ENCODE data around the gene PI4KB. TPM values are rescaled to one million over a fixed set of nuclear protein-coding genes. Genes with fewer than 3 reads are reported as not detected.

The PI4KB gene
- polyA plus RNA-seq, 1 donor from 2014 or later: 22.8 TPM

DNA sequence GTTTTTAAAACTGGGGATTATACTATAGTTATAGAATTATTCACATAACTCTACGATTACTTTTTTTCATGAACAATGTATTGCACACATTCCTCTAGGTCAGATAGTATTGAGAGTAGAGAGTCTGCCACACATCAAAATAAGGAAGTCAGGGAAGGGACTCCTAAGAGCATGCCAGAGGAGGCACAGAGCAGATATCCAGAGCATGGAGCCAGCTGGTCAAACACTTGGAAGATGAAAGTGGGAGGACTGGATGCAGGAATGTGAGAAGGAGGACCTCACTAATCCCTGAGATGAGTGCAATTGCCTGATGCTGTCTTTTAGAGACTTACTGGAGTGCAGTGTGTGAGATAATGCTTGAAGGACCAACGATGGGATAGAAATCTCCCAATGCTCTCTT lies 29.5 kb upstream of the PI4KB start:
- no peak overlapping the region for H2AFZ ChIP-seq (ENCODE audit: low read depth, low read length)

GRCh38 chr1:151352021-151352718 lies 25.0 kb upstream of the PI4KB start:
- no peaks in the 10 kb centered on the region for H3F3A ChIP-seq (ENCODE audit: insufficient read depth, low read length, poor library complexity, severe bottlenecking)
- no peak overlapping the region for H3K4me2 ChIP-seq (ENCODE audit: low read length)
- H3K27me3 ChIP-seq (ENCODE audit: insufficient read depth, low read depth, low read length): no peaks in the 10 kb centered on the region
- no peaks in the 10 kb centered on the region for H3K36me3 ChIP-seq (ENCODE audit: insufficient read depth, low read length)
- H3K4me3 ChIP-seq (ENCODE audit: low read length): no peak overlapping the region
- H3K9ac ChIP-seq (ENCODE audit: low read length): no peak overlapping the region
- no peaks in the 10 kb centered on the region for H4K20me1 ChIP-seq (ENCODE audit: insufficient read depth)
- no peaks in the 10 kb centered on the region for H3K79me2 ChIP-seq (replicated peaks; ENCODE audit: insufficient read depth, low read length)
- no peak overlapping the region for H2AFZ ChIP-seq (ENCODE audit: low read depth, low read length)
- no peaks in the 10 kb centered on the region for H3K9me2 ChIP-seq (ENCODE audit: insufficient read depth, low read length)
- H3K27ac ChIP-seq (ENCODE audit: low read length): no peak overlapping the region
- H3K9me3 ChIP-seq (ENCODE audit: low read length): no peaks in the 10 kb centered on the region
- TF ChIP-seq TAF1 (IDR thresholded peaks at IDR 0.05; ENCODE audit: low read depth) (no peak), SMC3 (conservative IDR thresholded peaks at IDR 0.05; ENCODE audit: poor library complexity) (no peak), CTCF (IDR thresholded peaks at IDR 0.05; ENCODE audit: poor library complexity, severe bottlenecking) (no peak), EZH2 (IDR thresholded peaks at IDR 0.05; ENCODE audit: borderline replicate concordance, insufficient read depth, low read length, poor library complexity, severe bottlenecking) (no peak), POLR2AphosphoS5 (IDR thresholded peaks at IDR 0.05) (no peak), RAD21 (conservative IDR thresholded peaks at IDR 0.05) (no peak), MXI1 (conservative IDR thresholded peaks at IDR 0.05; ENCODE audit: poor library complexity, severe bottlenecking) (no peak)
- TF ChIP-seq, protein P1, sequence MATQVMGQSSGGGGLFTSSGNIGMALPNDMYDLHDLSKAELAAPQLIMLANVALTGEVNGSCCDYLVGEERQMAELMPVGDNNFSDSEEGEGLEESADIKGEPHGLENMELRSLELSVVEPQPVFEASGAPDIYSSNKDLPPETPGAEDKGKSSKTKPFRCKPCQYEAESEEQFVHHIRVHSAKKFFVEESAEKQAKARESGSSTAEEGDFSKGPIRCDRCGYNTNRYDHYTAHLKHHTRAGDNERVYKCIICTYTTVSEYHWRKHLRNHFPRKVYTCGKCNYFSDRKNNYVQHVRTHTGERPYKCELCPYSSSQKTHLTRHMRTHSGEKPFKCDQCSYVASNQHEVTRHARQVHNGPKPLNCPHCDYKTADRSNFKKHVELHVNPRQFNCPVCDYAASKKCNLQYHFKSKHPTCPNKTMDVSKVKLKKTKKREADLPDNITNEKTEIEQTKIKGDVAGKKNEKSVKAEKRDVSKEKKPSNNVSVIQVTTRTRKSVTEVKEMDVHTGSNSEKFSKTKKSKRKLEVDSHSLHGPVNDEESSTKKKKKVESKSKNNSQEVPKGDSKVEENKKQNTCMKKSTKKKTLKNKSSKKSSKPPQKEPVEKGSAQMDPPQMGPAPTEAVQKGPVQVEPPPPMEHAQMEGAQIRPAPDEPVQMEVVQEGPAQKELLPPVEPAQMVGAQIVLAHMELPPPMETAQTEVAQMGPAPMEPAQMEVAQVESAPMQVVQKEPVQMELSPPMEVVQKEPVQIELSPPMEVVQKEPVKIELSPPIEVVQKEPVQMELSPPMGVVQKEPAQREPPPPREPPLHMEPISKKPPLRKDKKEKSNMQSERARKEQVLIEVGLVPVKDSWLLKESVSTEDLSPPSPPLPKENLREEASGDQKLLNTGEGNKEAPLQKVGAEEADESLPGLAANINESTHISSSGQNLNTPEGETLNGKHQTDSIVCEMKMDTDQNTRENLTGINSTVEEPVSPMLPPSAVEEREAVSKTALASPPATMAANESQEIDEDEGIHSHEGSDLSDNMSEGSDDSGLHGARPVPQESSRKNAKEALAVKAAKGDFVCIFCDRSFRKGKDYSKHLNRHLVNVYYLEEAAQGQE (IDR thresholded peaks at IDR 0.05; ENCODE audit: borderline replicate concordance): no peak

More for the DNA sequence above, 29.5 kb upstream of the PI4KB start:
- Histone ChIP-seq H3F3A (ENCODE audit: insufficient read depth, low read length, poor library complexity, severe bottlenecking) (no peaks in the 10 kb centered on the region), H3K9me2 (ENCODE audit: insufficient read depth, low read length) (no peaks in the 10 kb centered on the region), H3K9ac (ENCODE audit: low read length) (no peak overlapping the region), H3K79me2 (replicated peaks; ENCODE audit: insufficient read depth, low read length) (no peaks in the 10 kb centered on the region), H3K27ac (ENCODE audit: low read length) (no peak overlapping the region), H3K9me3 (ENCODE audit: low read length) (no peaks in the 10 kb centered on the region), H4K20me1 (ENCODE audit: insufficient read depth) (no peaks in the 10 kb centered on the region), H3K4me2 (ENCODE audit: low read length) (no peak overlapping the region), H3K27me3 (ENCODE audit: insufficient read depth, low read depth, low read length) (no peaks in the 10 kb centered on the region), H3K36me3 (ENCODE audit: insufficient read depth, low read length) (no peaks in the 10 kb centered on the region), H3K4me3 (ENCODE audit: low read length) (no peak overlapping the region)
- no peak for TF ChIP-seq EP300 (conservative IDR thresholded peaks at IDR 0.05; ENCODE audit: poor library complexity, severe bottlenecking)
- no peak for TF ChIP-seq SMC3 (conservative IDR thresholded peaks at IDR 0.05; ENCODE audit: poor library complexity)
- no peak for TF ChIP-seq POLR2AphosphoS5 (IDR thresholded peaks at IDR 0.05)
- TF ChIP-seq EZH2 (IDR thresholded peaks at IDR 0.05; ENCODE audit: borderline replicate concordance, insufficient read depth, low read length, poor library complexity, severe bottlenecking): no peak
- no peak for TF ChIP-seq RAD21 (conservative IDR thresholded peaks at IDR 0.05)
- TF ChIP-seq MXI1 (conservative IDR thresholded peaks at IDR 0.05; ENCODE audit: poor library complexity, severe bottlenecking): no peak
- TF ChIP-seq CTCF (IDR thresholded peaks at IDR 0.05; ENCODE audit: poor library complexity, severe bottlenecking): no peak
- TF ChIP-seq TAF1 (IDR thresholded peaks at IDR 0.05; ENCODE audit: low read depth): no peak
- TF ChIP-seq, protein P1 (IDR thresholded peaks at IDR 0.05; ENCODE audit: borderline replicate concordance): no peak

Measured in neural cell (in vitro differentiated cells).